Keratinocyte (primary cell): ENCODE data around the gene FHOD3. TPM values are rescaled to one million over a fixed set of nuclear protein-coding genes. Genes with fewer than 3 reads are reported as not detected.

Experiments
- DNase-seq: peaks from one replicate; pipeline ENCODE4 v3.0.0-alpha.2; 2011; ENCODE audit warnings: low read depth, missing footprints, low spot score
- FAIRE-seq: peaks from 2 replicates; lab custom pipeline; 2011; peaks lifted over from hg19 to GRCh38; lab: Jason Lieb, UNC
- H2AFZ ChIP-seq: 2 replicates; pipeline ENCODE4 v1.6.0; 2012; ENCODE audit warnings: low read length, control low read depth, inconsistent platforms; ENCODE audit not compliant: control insufficient read depth
- H3K27ac ChIP-seq: 2 replicates; pipeline ENCODE4 v1.5.1; 2011; ENCODE audit warnings: low read length; ENCODE audit not compliant: control insufficient read depth, insufficient read depth
- H3K27me3 ChIP-seq: 3 replicates; pipeline ENCODE4 v1.6.0; 2011; ENCODE audit warnings: low read length; ENCODE audit not compliant: control insufficient read depth, insufficient read depth; ENCODE audit errors: extremely low read depth
- H3K36me3 ChIP-seq, 2 experiments: 2 replicates in 1 of 2; 3 replicates in 1 of 2; pipeline ENCODE4 v1.5.1; 2011; ENCODE audit warnings: low read length in 2 of 2, mild to moderate bottlenecking in 1 of 2; ENCODE audit not compliant: control insufficient read depth in 2 of 2, insufficient read depth in 2 of 2; ENCODE audit errors: extremely low read depth in 1 of 2
- H3K4me1 ChIP-seq: 3 replicates; pipeline ENCODE4 v1.5.1; 2011; ENCODE audit warnings: low read length; ENCODE audit not compliant: control insufficient read depth, insufficient read depth; ENCODE audit errors: extremely low read depth
- H3K4me2 ChIP-seq: 3 replicates; pipeline ENCODE4 v1.6.0; 2011; ENCODE audit warnings: low read depth, low read length; ENCODE audit not compliant: control insufficient read depth, insufficient read depth; ENCODE audit errors: extremely low read depth
- H3K4me3 ChIP-seq, 3 experiments: fragments of 200-600 bp in 1 of 3; sonication (generic) in 1 of 3; 2 replicates in 2 of 3; 3 replicates in 1 of 3; pipeline ENCODE4 v1.5.1; 2011 to 2016; ENCODE audit warnings: low read length in 3 of 3, mild to moderate bottlenecking in 3 of 3, control low read depth in 2 of 3, inconsistent platforms in 1 of 3, low read depth in 1 of 3, mixed read lengths in 1 of 3, mixed run types in 1 of 3, moderate library complexity in 1 of 3; ENCODE audit not compliant: control insufficient read depth in 2 of 3, insufficient read depth in 2 of 3; ENCODE audit errors: extremely low read depth in 1 of 3
- H3K79me2 ChIP-seq: 2 replicates; pipeline ENCODE4 v1.6.0; 2012; ENCODE audit warnings: low read length; ENCODE audit not compliant: control insufficient read depth, insufficient read depth
- H3K9ac ChIP-seq: 3 replicates; pipeline ENCODE4 v1.6.0; 2011; ENCODE audit warnings: low read length; ENCODE audit not compliant: control insufficient read depth, insufficient read depth; ENCODE audit errors: extremely low read depth
- H3K9me1 ChIP-seq: 3 replicates; pipeline ENCODE4 v1.6.0; 2011; ENCODE audit warnings: low read length; ENCODE audit not compliant: control insufficient read depth, insufficient read depth; ENCODE audit errors: extremely low read depth
- H3K9me3 ChIP-seq: 2 replicates; pipeline ENCODE4 v1.5.1; 2012; ENCODE audit warnings: low read depth, low read length; ENCODE audit not compliant: control insufficient read depth
- H4K20me1 ChIP-seq: 3 replicates; pipeline ENCODE4 v1.6.0; 2011; ENCODE audit warnings: low read length; ENCODE audit not compliant: control insufficient read depth, insufficient read depth; ENCODE audit errors: extremely low read depth
- CTCF ChIP-seq, 3 experiments: IDR thresholded peaks in 1 of 3; conservative IDR thresholded peaks in 1 of 3; optimal IDR thresholded peaks in 1 of 3; 2 replicates in 2 of 3; 3 replicates in 1 of 3; pipeline versions ENCODE3 to v1.5.1; 2011; ENCODE audit warnings: low read length in 3 of 3, mild to moderate bottlenecking in 3 of 3, moderate library complexity in 2 of 3, control low read depth in 1 of 3, inconsistent platforms in 1 of 3; ENCODE audit not compliant: insufficient read depth in 2 of 3; ENCODE audit errors: extremely low read depth in 1 of 3
- EZH2 ChIP-seq: IDR thresholded peaks from one replicate; pipeline ENCODE4 v1.6.1; 2012; ENCODE audit warnings: inconsistent platforms, mild to moderate bottlenecking, low read length, moderate library complexity
- dilution Hi-C: fragments of 300-500 bp; cut with MboI; formaldehyde crosslinking; loops from one replicate; pipeline ENCODE4 v1.7.0; 2020; ENCODE audit warnings: low sequenced_read_pairs; ENCODE audit not compliant: extremely low pct_ligation_motif_present
- polyA plus RNA-seq, 5 experiments: library from polyadenylated mRNA; depleted of rRNA in 3 of 5; stranded (reverse) in 3 of 5; stranded (forward) in 1 of 5; unstranded in 1 of 5; fragments of >200 nt; gene quantifications; 1 replicate in 1 of 5; 2 replicates in 3 of 5; 3 replicates in 1 of 5; pipeline versions ENCODE4 v1.2.1 to v1.2.3, GENCODE V29; 2011 to 2012; ENCODE audit warnings: missing spikeins in 2 of 5, low read depth in 1 of 5, low replicate concordance in 1 of 5

The FHOD3 gene
- polyA plus RNA-seq, 1 donor (not counting 4 experiments of a cell fraction or from before 2014, with no cell fraction given) = 7.7 TPM

GRCh38 chr18:36818652-36819051, 521.1 kb downstream of the FHOD3 start:
- Histone ChIP-seq H3K9ac (no peak overlapping the region), H3K27ac (no peak overlapping the region), H3K79me2 (no peaks in the 10 kb centered on the region), H3K4me1 (peaks cover 13% of the 10 kb centered on the region), H3K9me3 (no peaks in the 10 kb centered on the region), H4K20me1 (no peaks in the 10 kb centered on the region), H3K36me3 (peaks cover 6 to 7% of the 10 kb centered on the region in 2 experiments), H2AFZ (no peak overlapping the region), H3K9me1 (peaks cover 3% of the 10 kb centered on the region), H3K4me3 (no peak overlapping the region), H3K4me2 (no peak overlapping the region), H3K27me3 (no peaks in the 10 kb centered on the region)
- FAIRE-seq = no peak
- dilution Hi-C loops = no loop called here
- TF ChIP-seq EZH2 = no peak
- no peak for TF ChIP-seq CTCF (optimal IDR thresholded peaks at IDR 0.05 in 1 of 3, IDR thresholded peaks at IDR 0.05 in 1 of 3, conservative IDR thresholded peaks at IDR 0.05 in 1 of 3; ENCODE audit: extremely low read depth in 1 of 3, insufficient read depth in 2 of 3, low read length in 3 of 3)
- no peak for DNase-seq

- no peak overlapping the region for H3K4me2 ChIP-seq
- FAIRE-seq = no peak
- H3K79me2 ChIP-seq = peaks cover 2% of the 10 kb centered on the region
- H3K9ac ChIP-seq = no peak overlapping the region
- no peaks in the 10 kb centered on the region for H3K27me3 ChIP-seq
- H3K4me1 ChIP-seq = peaks cover 13% of the 10 kb centered on the region
- dilution Hi-C loops = no loop called here
- no peaks in the 10 kb centered on the region for H3K9me3 ChIP-seq
- H3K9me1 ChIP-seq = peaks cover 3% of the 10 kb centered on the region
- no peak overlapping the region for H2AFZ ChIP-seq
- H3K36me3 ChIP-seq = peaks cover 6 to 7% of the 10 kb centered on the region in 2 experiments
- TF ChIP-seq CTCF (optimal IDR thresholded peaks at IDR 0.05 in 1 of 3, IDR thresholded peaks at IDR 0.05 in 1 of 3, conservative IDR thresholded peaks at IDR 0.05 in 1 of 3; ENCODE audit: extremely low read depth in 1 of 3, insufficient read depth in 2 of 3, low read length in 3 of 3) = no peak
- TF ChIP-seq EZH2 = no peak
- no peaks in the 10 kb centered on the region for H4K20me1 ChIP-seq
- DNase-seq = no peak
- H3K4me3 ChIP-seq = no peak overlapping the region
- no peak overlapping the region for H3K27ac ChIP-seq
Observed at GRCh38 chr18:36819621-36820020, 522.1 kb downstream of the FHOD3 start.
